Right renal pelvis (tissue), 4 donors: ENCODE measurements around the gene CLSTN2. TPM values are rescaled to one million over a fixed set of nuclear protein-coding genes. Genes with fewer than 3 reads are reported as not detected.

Source experiments
- DNase-seq, 4 donors: peaks; one replicate each; pipeline ENCODE4 v3.0.0-alpha.2; 2013; ENCODE audit warnings: low read depth in 4 of 4, low spot score in 3 of 4, missing footprints in 1 of 4
- polyA plus RNA-seq, 4 donors: library from polyadenylated mRNA; unstranded; fragments of 120-200 nt; gene quantifications; one replicate each; pipeline ENCODE4 v1.2.1, GENCODE V29; 2013; ENCODE audit not compliant: insufficient read length in 4 of 4

The CLSTN2 gene
- polyA plus RNA-seq, 4 donors: 1.5 to 2.0 (median 1.9) TPM

- DNase-seq: no peak
These were observed 200.5 kb downstream of the CLSTN2 start for GRCh38 chr3:140135461-140135860.

- no peak for DNase-seq
These were observed 208.5 kb downstream of the CLSTN2 start for GRCh38 chr3:140143367-140144069.

- DNase-seq: no peak
These were observed 210.5 kb downstream of the CLSTN2 start for GRCh38 chr3:140145528-140145927.

GRCh38 chr3:140146668-140147067, 211.7 kb downstream of the CLSTN2 start:
- no peak for DNase-seq

GRCh38 chr3:140147965-140148490, 213.0 kb downstream of the CLSTN2 start:
- no peak for DNase-seq

GRCh38 chr3:140148824-140149390, 213.9 kb downstream of the CLSTN2 start:
- no peak for DNase-seq

- DNase-seq: no peak
These were observed 216.3 kb downstream of the CLSTN2 start for GRCh38 chr3:140151321-140151720.

- no peak for DNase-seq
These were observed 218.1 kb downstream of the CLSTN2 start for GRCh38 chr3:140152851-140153639.

GRCh38 chr3:140153736-140154135, 218.8 kb downstream of the CLSTN2 start:
- no peak for DNase-seq

GRCh38 chr3:140157161-140157560, 222.2 kb downstream of the CLSTN2 start:
- no peak for DNase-seq

GRCh38 chr3:140159646-140160045, 224.7 kb downstream of the CLSTN2 start:
- no peak for DNase-seq

- DNase-seq: no peak
These were observed 225.6 kb downstream of the CLSTN2 start for GRCh38 chr3:140160553-140160952.

- DNase-seq: no peak
These were observed 227.6 kb downstream of the CLSTN2 start for GRCh38 chr3:140162551-140162950.

GRCh38 chr3:140163159-140163763, 228.3 kb downstream of the CLSTN2 start:
- DNase-seq: no peak

GRCh38 chr3:140164156-140164555, 229.2 kb downstream of the CLSTN2 start:
- no peak for DNase-seq

- DNase-seq: no peak
These were observed 230.1 kb downstream of the CLSTN2 start for GRCh38 chr3:140164922-140165590.

GRCh38 chr3:140165781-140166180, 230.8 kb downstream of the CLSTN2 start:
- DNase-seq: no peak

- DNase-seq: no peak
These were observed 232.0 kb downstream of the CLSTN2 start for GRCh38 chr3:140166861-140167599.

GRCh38 chr3:140167600-140168281, 232.8 kb downstream of the CLSTN2 start:
- DNase-seq: no peak
